H9 (cell line): Measurements from ENCODE around the gene MYL3. TPM values are rescaled to one million over a fixed set of nuclear protein-coding genes. Genes with fewer than 3 reads are reported as not detected.

Experiments
- DNase-seq: peaks from one replicate; pipeline ENCODE4 v3.0.0-alpha.2; 2017
- H2AFZ ChIP-seq: one replicate; pipeline ENCODE4 v1.6.1; 2013; ENCODE audit warnings: mild to moderate bottlenecking, low read length, control low read depth, moderate library complexity
- H2AK5ac ChIP-seq: 2 replicates; pipeline ENCODE4 v1.6.1; 2013; ENCODE audit warnings: low read length, control low read depth, mixed read lengths; ENCODE audit not compliant: insufficient read length
- H2BK120ac ChIP-seq: one replicate; pipeline ENCODE4 v1.6.1; 2013; ENCODE audit warnings: low read depth, mild to moderate bottlenecking, low read length, control low read depth, inconsistent platforms; ENCODE audit not compliant: poor library complexity, severe bottlenecking
- H2BK12ac ChIP-seq: 2 replicates; pipeline ENCODE4 v1.6.1; 2013; ENCODE audit warnings: low read length, control low read depth, mixed read lengths, low read depth; ENCODE audit not compliant: insufficient read length
- H2BK15ac ChIP-seq: 2 replicates; pipeline ENCODE4 v1.6.1; 2013; ENCODE audit warnings: low read depth, low read length, control low read depth
- H2BK20ac ChIP-seq: one replicate; pipeline ENCODE4 v1.6.1; 2013; ENCODE audit warnings: low read depth, mild to moderate bottlenecking, low read length, control low read depth, inconsistent platforms; ENCODE audit not compliant: poor library complexity, severe bottlenecking
- H2BK5ac ChIP-seq: 2 replicates; pipeline ENCODE4 v1.6.1; 2013; ENCODE audit warnings: low read length, control low read depth, mixed read lengths; ENCODE audit not compliant: insufficient read length
- H3K14ac ChIP-seq: 2 replicates; pipeline ENCODE4 v1.6.1; 2013; ENCODE audit warnings: low read length, control low read depth; ENCODE audit not compliant: insufficient read depth
- H3K18ac ChIP-seq: 2 replicates; pipeline ENCODE4 v1.6.1; 2013; ENCODE audit warnings: low read depth, mild to moderate bottlenecking, mixed read lengths, low read length, control low read depth; ENCODE audit not compliant: insufficient read length
- H3K23ac ChIP-seq: 2 replicates; pipeline ENCODE4 v1.6.1; 2013; ENCODE audit warnings: low read length, control low read depth, mixed read lengths, low read depth; ENCODE audit not compliant: insufficient read length
- H3K23me2 ChIP-seq: 2 replicates; pipeline ENCODE4 v1.6.1; 2013; ENCODE audit warnings: low read depth, mild to moderate bottlenecking, mixed read lengths, low read length, control low read depth; ENCODE audit not compliant: insufficient read length, poor library complexity, severe bottlenecking
- H3K27ac ChIP-seq: 2 replicates; pipeline ENCODE4 v1.5.1; 2013; ENCODE audit warnings: low read length, control low read depth, mixed read lengths, low read depth; ENCODE audit not compliant: insufficient read length
- H3K27me3 ChIP-seq: 2 replicates; pipeline ENCODE4 v1.6.1; 2013; ENCODE audit warnings: low read length, control low read depth, inconsistent platforms; ENCODE audit not compliant: insufficient read depth
- H3K4ac ChIP-seq: 2 replicates; pipeline ENCODE4 v1.6.1; 2013; ENCODE audit warnings: low read depth, mild to moderate bottlenecking, control low read depth, inconsistent platforms, low read length, moderate library complexity
- H3K4me1 ChIP-seq: 2 replicates; pipeline ENCODE4 v1.6.1; 2013; ENCODE audit warnings: low read length, control low read depth, inconsistent platforms; ENCODE audit not compliant: insufficient read depth
- H3K4me2 ChIP-seq: 2 replicates; pipeline ENCODE4 v1.6.1; 2013; ENCODE audit warnings: low read length, control low read depth, mixed read lengths; ENCODE audit not compliant: insufficient read length, insufficient read depth
- H3K56ac ChIP-seq: 2 replicates; pipeline ENCODE4 v1.6.1; 2013; ENCODE audit warnings: low read depth, mild to moderate bottlenecking, mixed read lengths, low read length, control low read depth; ENCODE audit not compliant: insufficient read length
- H3K79me1 ChIP-seq: 2 replicates; pipeline ENCODE4 v1.6.1; 2013; ENCODE audit warnings: low read depth, mild to moderate bottlenecking, moderate library complexity, low read length, control low read depth, inconsistent platforms; ENCODE audit not compliant: insufficient read depth, poor library complexity, severe bottlenecking
- H3K79me2 ChIP-seq: 2 replicates; pipeline ENCODE4 v1.6.1; 2013; ENCODE audit warnings: low read length, control low read depth, inconsistent platforms; ENCODE audit not compliant: insufficient read depth
- H3K9ac ChIP-seq: 2 replicates; pipeline ENCODE4 v1.6.1; 2013; ENCODE audit warnings: low read length, control low read depth, mixed read lengths; ENCODE audit not compliant: insufficient read length; ENCODE audit errors: extremely low read depth
- H3K9me3 ChIP-seq: one replicate; pipeline ENCODE4 v1.6.1; 2013; ENCODE audit warnings: low read depth, low read length, inconsistent platforms; ENCODE audit not compliant: control insufficient read depth
- H3T11ph ChIP-seq: one replicate; pipeline ENCODE4 v1.6.1; 2013; ENCODE audit warnings: mild to moderate bottlenecking, low read length, control low read depth, inconsistent platforms
- H4K20me1 ChIP-seq: one replicate; pipeline ENCODE4 v1.6.1; 2013; ENCODE audit not compliant: control insufficient read depth, insufficient read length, insufficient read depth
- H4K5ac ChIP-seq: 2 replicates; pipeline ENCODE4 v1.6.1; 2013; ENCODE audit warnings: low read depth, mild to moderate bottlenecking, mixed read lengths, low read length, control low read depth; ENCODE audit not compliant: insufficient read length
- H4K8ac ChIP-seq: replicated peaks from 2 replicates; pipeline ENCODE4 v1.6.1; 2013; ENCODE audit warnings: low read length, control low read depth, mixed read lengths, low read depth; ENCODE audit not compliant: insufficient read length
- H4K91ac ChIP-seq: 2 replicates; pipeline ENCODE4 v1.6.1; 2013; ENCODE audit warnings: low read depth, mild to moderate bottlenecking, moderate library complexity, mixed read lengths, low read length, control low read depth; ENCODE audit not compliant: insufficient read length
- H3K27ac Mint-ChIP-seq, 3 experiments: 2 replicates in 2 of 3; 3 replicates in 1 of 3; pipeline ENCODE4 v1.8.0; 2020 to 2021; ENCODE audit warnings: mixed read lengths in 3 of 3, mild to moderate bottlenecking in 1 of 3, moderate library complexity in 1 of 3
- H3K27me3 Mint-ChIP-seq: 2 replicates; pipeline ENCODE4 v1.8.0; 2021; ENCODE audit warnings: low read depth, mild to moderate bottlenecking, moderate library complexity, mixed read lengths
- H3K36me3 Mint-ChIP-seq, 3 experiments: 2 replicates in 2 of 3; 3 replicates in 1 of 3; pipeline ENCODE4 v1.8.0; 2020 to 2021; ENCODE audit warnings: low read depth in 3 of 3, mixed read lengths in 3 of 3; ENCODE audit not compliant: insufficient read depth in 1 of 3
- H3K4me1 Mint-ChIP-seq, 2 experiments: 2 replicates each; pipeline ENCODE4 v1.8.0; 2020; ENCODE audit warnings: mixed read lengths in 2 of 2
- H3K4me3 Mint-ChIP-seq, 2 experiments: 2 replicates in 1 of 2; 3 replicates in 1 of 2; pipeline ENCODE4 v1.8.0; 2020 to 2021; ENCODE audit warnings: mild to moderate bottlenecking in 2 of 2, mixed read lengths in 2 of 2, moderate library complexity in 1 of 2
- H3K9me3 Mint-ChIP-seq, 2 experiments: 2 replicates in 1 of 2; 3 replicates in 1 of 2; pipeline ENCODE4 v1.8.0; 2020; ENCODE audit warnings: mild to moderate bottlenecking in 2 of 2, mixed read lengths in 2 of 2, moderate library complexity in 1 of 2
- whole genome bisulfite sequencing: extraction: QIAGEN DNeasy Blood & Tissue Kit; methylation state at CpG from one replicate; pipeline ENCODE4 v1.1.7; 2013; ENCODE audit warnings: missing lambda C conversion rate, low lambda C conversion rate, mixed read lengths; ENCODE audit not compliant: insufficient read length; ENCODE audit errors: extremely low coverage; 5-methylcytosine and 5-hydroxymethylcytosine counted together
- total RNA-seq: library from RNA; stranded (reverse); gene quantifications from 2 replicates; pipeline ENCODE4 v1.2.1, GENCODE V29; 2021
- TF ChIP-seq, protein P1 (sequence below): fragments of 200-600 bp; sonication (generic); conservative IDR thresholded peaks from 3 replicates; pipeline ENCODE4 v1.8.0; 2021; ENCODE audit warnings: antibody characterized with exemption, mild to moderate bottlenecking

MYL3 gene
- total RNA-seq, 1 experiment from 2014 or later: 0.24 TPM

- no peak overlapping the region for H3K14ac ChIP-seq
- no peak overlapping the region for H2BK5ac ChIP-seq
- H2AK5ac ChIP-seq: no peak overlapping the region
- Mint-ChIP-seq H3K4me1 (peaks cover 25 to 30% of the 10 kb centered on the region in 2 experiments), H3K36me3 (no peaks in the 10 kb centered on the region), H3K4me3 (no peak overlapping the region), H3K27ac (no peak overlapping the region), H3K9me3 (no peaks in the 10 kb centered on the region; a peak in 1 of 5 replicates), H3K27me3 (peaks cover 100% of the 10 kb centered on the region)
- no peaks in the 10 kb centered on the region for H3K9me3 ChIP-seq
- no peak overlapping the region for H2BK20ac ChIP-seq
- no peak overlapping the region for H2AFZ ChIP-seq
- no peak overlapping the region for H3T11ph ChIP-seq
- H2BK120ac ChIP-seq: no peak overlapping the region
- no peak overlapping the region for H2BK12ac ChIP-seq
- no peak overlapping the region for H3K9ac ChIP-seq
- H3K27ac ChIP-seq: no peak overlapping the region
- no peak overlapping the region for H2BK15ac ChIP-seq
- TF ChIP-seq, protein P1, sequence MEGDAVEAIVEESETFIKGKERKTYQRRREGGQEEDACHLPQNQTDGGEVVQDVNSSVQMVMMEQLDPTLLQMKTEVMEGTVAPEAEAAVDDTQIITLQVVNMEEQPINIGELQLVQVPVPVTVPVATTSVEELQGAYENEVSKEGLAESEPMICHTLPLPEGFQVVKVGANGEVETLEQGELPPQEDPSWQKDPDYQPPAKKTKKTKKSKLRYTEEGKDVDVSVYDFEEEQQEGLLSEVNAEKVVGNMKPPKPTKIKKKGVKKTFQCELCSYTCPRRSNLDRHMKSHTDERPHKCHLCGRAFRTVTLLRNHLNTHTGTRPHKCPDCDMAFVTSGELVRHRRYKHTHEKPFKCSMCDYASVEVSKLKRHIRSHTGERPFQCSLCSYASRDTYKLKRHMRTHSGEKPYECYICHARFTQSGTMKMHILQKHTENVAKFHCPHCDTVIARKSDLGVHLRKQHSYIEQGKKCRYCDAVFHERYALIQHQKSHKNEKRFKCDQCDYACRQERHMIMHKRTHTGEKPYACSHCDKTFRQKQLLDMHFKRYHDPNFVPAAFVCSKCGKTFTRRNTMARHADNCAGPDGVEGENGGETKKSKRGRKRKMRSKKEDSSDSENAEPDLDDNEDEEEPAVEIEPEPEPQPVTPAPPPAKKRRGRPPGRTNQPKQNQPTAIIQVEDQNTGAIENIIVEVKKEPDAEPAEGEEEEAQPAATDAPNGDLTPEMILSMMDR: no peak
- no peak overlapping the region for H3K23ac ChIP-seq
- no peak for DNase-seq
- H3K79me2 ChIP-seq: no peaks in the 10 kb centered on the region
- H3K79me1 ChIP-seq: no peaks in the 10 kb centered on the region
- no peaks in the 10 kb centered on the region for H4K20me1 ChIP-seq
- H3K27me3 ChIP-seq: peaks cover 41% of the 10 kb centered on the region
- H4K8ac ChIP-seq: no peak overlapping the region
- no peak overlapping the region for H3K56ac ChIP-seq
- H4K91ac ChIP-seq: no peak overlapping the region
- H3K4me1 ChIP-seq: no peaks in the 10 kb centered on the region; the same call in 1 of the 2 replicates
- WGBS: no CpG with 5 or more reads among the region's 6 CpGs
- H3K4me2 ChIP-seq: no peak overlapping the region
- no peak overlapping the region for H3K4ac ChIP-seq
- peaks cover 8% of the 10 kb centered on the region for H3K23me2 ChIP-seq
- no peak overlapping the region for H3K18ac ChIP-seq
- H4K5ac ChIP-seq: no peak overlapping the region
Observed at GRCh38 chr3:46889381-46890110, 26.3 kb upstream of the MYL3 start.
